Tibial nerve (tissue), 3 donors: ENCODE results near the gene ZCCHC7.

ENCODE experiments used
- POLR2A ChIP-seq, 2 donors: fragments of 450-650 bp; IDR thresholded peaks; one replicate each; pipeline ENCODE4 v1.6.1; 2017; ENCODE audit warnings: antibody characterized with exemption in 2 of 2, mild to moderate bottlenecking in 2 of 2, moderate library complexity in 2 of 2
- TF ChIP-seq, protein P1 (sequence below), 5 experiments: fragments of 200-600 bp in 3 of 5; fragments of 450-650 bp in 2 of 5; sonication (generic) in 3 of 5; IDR thresholded peaks; one replicate each; pipeline ENCODE4 v1.5.1; 2016 to 2019; ENCODE audit warnings: antibody characterized with exemption in 5 of 5, mild to moderate bottlenecking in 3 of 5, moderate library complexity in 2 of 5

DNA sequence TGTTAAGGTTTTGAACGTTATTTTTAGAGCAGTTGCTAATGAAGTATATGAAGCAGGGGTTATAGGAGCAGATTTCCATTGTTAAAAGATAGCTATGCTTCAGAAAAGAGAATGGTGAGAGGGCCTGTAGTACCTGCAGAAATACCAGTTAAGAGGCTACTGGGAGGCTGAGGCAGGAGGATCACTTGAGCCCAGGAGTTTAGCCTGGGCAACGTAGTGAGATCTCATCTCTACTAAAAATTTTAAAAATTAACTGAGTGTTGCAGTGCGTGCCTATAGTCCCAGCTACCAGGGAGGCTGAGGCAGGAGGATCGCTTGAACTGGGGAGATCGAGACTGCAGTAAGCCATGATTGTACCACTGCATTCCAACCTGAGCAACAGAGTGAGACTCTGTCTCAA is 148.8 kb downstream of the ZCCHC7 start:
- no peak for TF ChIP-seq POLR2A (IDR thresholded peaks at IDR 0.05)
- TF ChIP-seq, protein P1, sequence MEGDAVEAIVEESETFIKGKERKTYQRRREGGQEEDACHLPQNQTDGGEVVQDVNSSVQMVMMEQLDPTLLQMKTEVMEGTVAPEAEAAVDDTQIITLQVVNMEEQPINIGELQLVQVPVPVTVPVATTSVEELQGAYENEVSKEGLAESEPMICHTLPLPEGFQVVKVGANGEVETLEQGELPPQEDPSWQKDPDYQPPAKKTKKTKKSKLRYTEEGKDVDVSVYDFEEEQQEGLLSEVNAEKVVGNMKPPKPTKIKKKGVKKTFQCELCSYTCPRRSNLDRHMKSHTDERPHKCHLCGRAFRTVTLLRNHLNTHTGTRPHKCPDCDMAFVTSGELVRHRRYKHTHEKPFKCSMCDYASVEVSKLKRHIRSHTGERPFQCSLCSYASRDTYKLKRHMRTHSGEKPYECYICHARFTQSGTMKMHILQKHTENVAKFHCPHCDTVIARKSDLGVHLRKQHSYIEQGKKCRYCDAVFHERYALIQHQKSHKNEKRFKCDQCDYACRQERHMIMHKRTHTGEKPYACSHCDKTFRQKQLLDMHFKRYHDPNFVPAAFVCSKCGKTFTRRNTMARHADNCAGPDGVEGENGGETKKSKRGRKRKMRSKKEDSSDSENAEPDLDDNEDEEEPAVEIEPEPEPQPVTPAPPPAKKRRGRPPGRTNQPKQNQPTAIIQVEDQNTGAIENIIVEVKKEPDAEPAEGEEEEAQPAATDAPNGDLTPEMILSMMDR (IDR thresholded peaks at IDR 0.05) = no peak
